Measurements from ENCODE around the gene MTR. TPM values are rescaled to one million over a fixed set of nuclear protein-coding genes. Genes with fewer than 3 reads are reported as not detected.
"Not testable (repeated sequence)": the region's sequence is repeated elsewhere in the genome, so short reads cannot be mapped to it uniquely, and the experiment has no call there.

MTR gene
- total RNA-seq, 1 experiment from 2014 or later: 10.4 TPM

DNA sequence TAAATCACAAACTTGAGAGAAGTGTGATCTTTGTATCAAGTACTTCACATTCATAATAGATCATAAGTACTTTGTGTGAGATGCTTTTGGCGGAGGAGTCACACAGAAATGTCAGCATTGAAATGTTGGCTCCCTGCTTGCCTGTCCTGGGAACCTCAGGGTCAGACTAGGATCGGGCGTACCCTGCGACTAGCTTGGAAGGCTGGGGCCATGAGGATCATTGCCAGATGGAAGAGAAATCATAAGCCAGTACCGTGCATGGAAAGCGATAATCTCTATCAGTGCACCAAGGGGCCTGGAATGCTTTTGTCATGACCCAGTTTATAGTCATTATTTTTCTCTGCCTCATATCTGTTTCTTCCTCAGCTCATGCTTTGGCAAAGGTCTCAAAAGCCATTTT, 35.5 kb downstream of the MTR start:
- DNase-seq (ENCODE audit: low spot score): no peak

GRCh38 chr1:236833575-236833974, 38.5 kb downstream of the MTR start:
- no peak for DNase-seq (ENCODE audit: low spot score)

GRCh38 chr1:236834876-236835275, 39.8 kb downstream of the MTR start:
- DNase-seq (ENCODE audit: low spot score): no peak

DNA sequence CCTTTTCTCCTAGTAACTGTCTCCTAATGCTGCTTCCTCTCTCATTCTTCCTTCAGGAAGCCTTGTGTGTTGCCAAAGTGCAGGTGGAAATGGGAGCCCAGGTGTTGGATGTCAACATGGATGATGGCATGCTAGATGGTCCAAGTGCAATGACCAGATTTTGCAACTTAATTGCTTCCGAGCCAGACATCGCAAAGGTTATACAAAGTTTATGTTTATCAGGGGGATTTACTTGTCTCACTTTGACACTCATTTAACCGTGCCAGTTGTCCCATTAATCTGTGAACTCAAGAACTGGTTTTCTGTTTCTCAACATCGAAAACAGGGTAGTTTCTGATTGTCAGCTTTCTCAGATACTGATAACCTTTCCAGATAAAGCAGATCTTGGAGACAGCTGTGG, 40.4 kb downstream of the MTR start:
- DNase-seq (ENCODE audit: low spot score): no peak

GRCh38 chr1:236836157-236836556, 41.1 kb downstream of the MTR start:
- DNase-seq (ENCODE audit: low spot score): no peak

- DNase-seq (ENCODE audit: low spot score): no peak
These were observed 42.0 kb downstream of the MTR start for GRCh38 chr1:236837115-236837514.

DNA sequence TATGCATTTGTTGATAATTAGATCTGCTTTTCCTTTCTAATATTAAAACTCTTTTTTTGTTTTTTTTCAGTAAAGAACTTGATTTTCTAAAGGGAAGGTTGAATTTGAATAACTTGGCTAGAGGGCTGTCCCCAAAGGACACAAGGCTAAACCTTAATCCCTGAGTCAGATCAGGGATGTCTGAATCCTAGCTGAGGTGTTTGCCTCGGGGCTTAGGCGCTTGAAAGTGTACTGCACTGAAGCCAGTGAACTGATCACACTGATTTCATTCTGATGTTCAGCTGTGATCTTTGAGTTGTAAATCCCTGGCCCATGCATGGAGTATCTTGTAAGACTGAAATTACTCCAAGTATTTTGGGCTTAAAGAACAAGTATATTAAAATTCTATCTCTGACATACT, 42.8 kb downstream of the MTR start:
- DNase-seq (ENCODE audit: low spot score): no peak

DNA sequence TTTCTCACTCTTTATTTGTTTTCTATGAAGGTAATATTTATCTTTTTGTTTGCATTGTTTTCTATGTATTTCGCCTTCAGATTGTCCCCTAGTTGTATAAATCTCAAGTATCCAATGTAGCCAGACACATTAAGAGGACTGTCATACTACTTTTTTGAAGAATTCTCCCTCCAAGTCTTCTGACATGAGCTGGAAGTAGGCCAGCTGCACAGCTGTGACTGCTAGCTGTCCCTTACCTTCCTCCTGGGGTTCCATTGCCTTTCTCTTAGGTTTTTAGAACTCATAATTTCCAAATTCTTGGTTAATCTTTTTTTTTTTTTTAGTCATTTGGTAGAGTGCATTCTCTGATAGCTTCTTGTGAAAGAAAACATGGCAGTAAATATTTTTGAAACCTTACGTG, 46.2 kb downstream of the MTR start:
- no peak for DNase-seq (ENCODE audit: low spot score)

DNA sequence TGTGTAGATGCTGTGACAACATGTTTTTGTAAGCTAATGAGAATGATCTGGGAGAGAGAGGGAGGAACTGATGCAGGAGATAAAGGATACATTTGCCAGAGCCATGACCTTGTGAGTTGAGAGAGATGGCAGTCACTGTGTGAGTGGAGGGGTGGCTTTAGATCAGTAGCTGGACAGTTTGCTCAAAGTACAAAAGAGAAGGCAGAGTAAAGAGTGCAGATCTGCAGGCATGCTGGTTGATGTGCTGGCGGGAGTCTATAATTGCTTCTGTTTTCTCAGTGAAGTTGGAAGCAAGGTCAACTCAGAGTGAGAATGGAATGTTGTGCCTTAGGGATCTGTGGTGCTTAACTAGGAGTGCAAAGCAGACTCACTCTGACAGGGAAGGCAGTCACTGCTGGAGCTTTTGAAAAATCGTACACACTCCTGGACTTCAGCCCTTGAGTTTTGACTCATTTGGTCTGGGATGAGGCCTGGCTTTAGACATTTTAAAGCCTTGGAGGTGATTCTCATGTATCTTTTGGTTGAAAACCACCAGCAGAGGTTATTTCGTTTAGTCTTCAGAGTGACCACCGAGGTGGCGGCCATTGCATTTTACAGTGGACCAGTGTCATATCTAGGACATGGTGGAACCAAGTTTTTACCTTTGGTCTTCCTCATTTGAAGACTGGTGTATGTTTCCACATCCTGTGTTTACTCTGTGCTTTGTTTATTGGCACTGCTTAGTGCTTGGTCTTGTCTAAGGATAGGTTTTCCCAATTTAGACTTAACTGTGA, 49.6 kb downstream of the MTR start:
- DNase-seq (ENCODE audit: low spot score): no peak

- no peak for DNase-seq (ENCODE audit: low spot score)
These were observed 50.7 kb downstream of the MTR start for GRCh38 chr1:236845830-236846229.

GRCh38 chr1:236848274-236848923, 53.3 kb downstream of the MTR start:
- DNase-seq (ENCODE audit: low spot score): no peak

DNA sequence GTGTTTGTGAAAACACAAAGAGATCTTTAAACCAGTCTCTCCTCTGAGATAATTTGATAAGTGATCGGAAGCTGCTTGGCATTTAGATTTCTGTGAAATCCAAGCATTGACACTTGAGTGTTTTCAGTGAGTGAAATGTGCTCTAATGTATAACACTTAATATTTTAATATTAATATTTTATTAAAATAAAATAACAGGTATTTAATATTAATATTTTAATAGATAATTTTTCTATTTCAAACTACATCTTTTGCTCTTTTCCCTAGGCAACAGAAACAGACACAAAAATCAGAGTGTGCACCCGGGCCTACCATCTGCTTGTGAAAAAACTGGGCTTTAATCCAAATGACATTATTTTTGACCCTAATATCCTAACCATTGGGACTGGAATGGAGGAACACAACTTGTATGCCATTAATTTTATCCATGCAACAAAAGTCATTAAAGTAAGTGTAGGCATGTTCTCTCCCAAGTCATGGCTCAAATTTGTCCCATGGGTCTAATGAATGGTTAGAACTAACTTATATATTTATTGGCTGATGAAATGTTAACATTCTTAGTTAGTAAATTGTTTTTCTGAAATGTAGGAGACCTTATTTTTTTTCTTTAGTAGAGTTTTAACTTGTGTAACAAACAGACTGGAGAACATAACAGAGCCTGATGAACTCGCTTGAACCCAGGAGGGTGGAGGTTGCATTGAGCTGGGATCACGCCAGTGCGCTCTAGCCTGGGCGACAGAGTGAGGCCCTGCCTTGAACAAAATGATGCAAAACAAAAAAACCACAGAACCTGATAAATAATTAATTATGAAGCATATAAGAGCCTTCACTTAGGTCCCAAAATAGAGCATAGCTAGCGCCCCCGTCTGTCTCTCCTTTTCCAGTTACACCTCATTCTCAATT, 55.2 kb downstream of the MTR start:
- DNase-seq (ENCODE audit: low spot score): no peak

- no peak for DNase-seq (ENCODE audit: low spot score)
These were observed 56.8 kb downstream of the MTR start for GRCh38 chr1:236851871-236852270.

DNA sequence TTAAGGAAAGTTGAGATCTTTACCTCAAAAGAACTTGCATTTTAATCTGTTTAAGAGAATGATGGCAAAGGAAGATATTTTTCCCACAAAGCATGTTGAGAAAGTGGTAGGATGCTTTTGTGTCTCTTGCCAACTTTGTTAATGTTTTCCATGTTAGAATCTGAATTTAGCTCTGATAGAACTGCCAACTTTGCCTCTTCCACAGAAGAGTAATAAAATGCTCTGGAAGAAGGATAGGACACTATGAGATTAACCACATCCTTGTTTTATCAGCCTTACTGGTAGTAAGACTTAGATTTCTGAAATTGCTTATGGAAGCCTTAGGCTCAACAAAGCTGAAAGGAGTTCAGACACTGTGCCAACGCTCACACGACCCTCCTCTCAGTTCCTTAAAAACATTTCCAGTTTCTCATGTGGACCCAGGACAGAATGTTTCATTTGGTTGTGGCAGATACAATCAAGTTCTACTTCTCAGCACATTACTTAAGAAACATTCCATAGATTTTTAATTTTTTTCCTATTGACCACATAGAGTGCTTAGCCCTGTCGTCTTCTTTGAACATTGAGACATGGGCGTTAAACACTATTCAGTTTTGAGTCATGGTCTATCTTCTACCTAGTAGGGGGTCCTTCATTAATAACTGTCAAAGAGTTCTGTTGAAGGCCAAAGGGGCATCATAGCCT, 59.0 kb downstream of the MTR start:
- DNase-seq (ENCODE audit: low spot score): no peak

- DNase-seq (ENCODE audit: low spot score): no peak
These were observed 59.5 kb downstream of the MTR start for GRCh38 chr1:236854605-236854983.

DNA sequence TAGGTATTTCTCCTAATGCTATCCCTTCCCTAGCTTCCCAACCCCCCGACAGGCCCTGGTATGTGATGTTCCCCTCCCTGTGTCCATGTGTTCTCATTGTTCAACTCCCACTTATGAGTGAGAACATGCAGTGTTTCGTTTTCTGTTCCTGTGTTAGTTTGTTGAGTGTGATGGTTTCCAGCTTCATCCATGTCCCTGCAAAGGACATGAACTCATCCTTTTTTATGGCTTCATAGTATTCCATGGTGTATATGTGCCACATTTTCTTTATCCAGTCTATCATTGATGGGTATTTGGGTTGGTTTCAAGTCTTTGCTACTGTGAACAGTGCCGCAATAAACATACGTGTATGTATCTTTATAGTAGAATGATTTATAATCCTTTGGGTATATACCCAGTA, 61.6 kb downstream of the MTR start:
- not testable (repeated sequence) for DNase-seq (ENCODE audit: low spot score)

GRCh38 chr1:236858165-236858564, 63.1 kb downstream of the MTR start:
- DNase-seq (ENCODE audit: low spot score): no peak

DNA sequence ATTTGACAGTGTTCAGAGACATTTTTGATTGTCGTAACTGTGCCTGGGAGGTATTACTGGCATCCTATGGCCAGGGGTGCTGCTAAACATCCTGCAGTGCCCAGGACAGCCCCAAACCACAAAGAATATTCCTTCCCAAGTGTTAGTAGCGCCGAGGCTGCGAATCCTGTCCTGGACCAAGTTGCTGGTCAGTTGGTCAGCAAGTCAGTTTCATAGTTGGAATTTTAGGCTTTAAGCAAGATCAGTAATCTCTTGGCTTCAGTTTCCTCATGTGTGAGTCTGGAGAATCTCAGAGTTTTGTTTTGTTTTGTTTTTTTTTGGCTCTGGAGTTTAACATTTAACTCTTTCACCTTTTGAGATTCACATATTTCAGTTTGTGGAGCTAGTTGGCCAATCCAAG, 65.0 kb downstream of the MTR start:
- DNase-seq (ENCODE audit: low spot score): no peak

DNA sequence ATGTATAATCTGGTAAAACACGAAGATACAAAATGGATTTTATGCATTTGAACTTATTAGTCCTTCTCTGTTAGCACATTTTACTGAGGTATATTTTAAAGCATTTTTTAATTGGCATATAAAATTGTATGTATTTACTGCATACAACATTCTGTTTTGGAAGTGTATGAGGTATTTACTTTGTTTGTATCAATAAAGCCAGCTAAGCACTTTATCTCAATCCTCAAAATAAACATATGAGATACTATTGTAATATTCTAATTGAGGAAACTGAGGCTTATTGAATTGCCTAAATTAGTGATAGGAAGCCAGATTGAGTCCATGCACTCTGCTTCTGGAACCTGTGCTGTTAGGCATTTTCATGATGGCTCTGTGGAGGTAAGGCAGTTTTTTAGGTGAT, 65.6 kb downstream of the MTR start:
- DNase-seq (ENCODE audit: low spot score): no peak

DNA sequence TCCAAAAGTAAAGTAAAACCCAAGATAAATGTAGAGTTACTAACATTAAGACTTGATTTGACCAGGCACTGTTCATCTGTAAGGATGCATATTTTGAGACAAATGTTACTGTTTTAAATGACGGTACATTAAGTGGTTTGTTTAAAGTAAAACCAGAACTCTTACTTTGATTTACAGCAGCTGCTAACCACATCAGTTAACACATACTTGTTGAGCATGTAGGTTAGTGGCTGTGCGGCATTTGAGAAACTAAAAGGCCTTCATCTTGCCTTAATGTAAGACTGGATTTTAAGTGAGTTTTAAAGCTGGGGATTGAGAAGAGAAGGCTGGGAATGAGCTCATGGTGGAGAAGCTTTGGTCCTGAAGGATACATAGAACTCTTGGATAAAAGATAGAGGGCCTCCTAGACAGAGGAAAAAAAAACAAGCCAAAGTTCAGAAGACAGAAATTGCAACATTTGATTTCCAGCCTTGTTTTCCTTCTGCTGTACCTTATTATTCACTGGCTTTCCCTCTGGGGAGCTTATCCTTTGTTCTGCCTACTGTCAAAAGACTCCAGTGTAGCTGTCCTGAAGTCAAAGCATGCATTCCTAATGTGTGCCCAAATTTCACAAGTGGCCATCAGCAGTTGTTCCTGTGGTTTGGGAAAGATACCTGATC, 66.6 kb downstream of the MTR start:
- no peak for DNase-seq (ENCODE audit: low spot score)

DNA sequence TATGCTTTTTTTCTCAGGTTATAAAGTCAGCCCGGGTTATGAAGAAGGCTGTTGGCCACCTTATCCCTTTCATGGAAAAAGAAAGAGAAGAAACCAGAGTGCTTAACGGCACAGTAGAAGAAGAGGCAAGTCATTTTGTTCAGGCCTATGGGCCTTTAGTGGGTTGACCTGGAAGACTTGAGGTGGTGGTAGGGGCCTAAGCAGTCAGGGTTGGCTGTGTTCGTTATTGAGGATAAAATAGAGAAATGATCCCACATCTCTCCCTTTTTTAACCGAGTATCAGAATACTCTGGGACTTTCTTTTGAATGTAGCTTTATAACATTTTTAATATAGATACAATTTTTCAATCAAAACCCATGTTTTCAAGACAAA, 67.1 kb downstream of the MTR start:
- no peak for DNase-seq (ENCODE audit: low spot score)
